Parathyroid adenoma (tissue), 2 donors: ENCODE results near the gene TYW1.
"Not testable (repeated sequence)": the region's sequence is repeated elsewhere in the genome, so short reads cannot be mapped to it uniquely, and the experiment has no call there.

Experiments used
- H2AFZ ChIP-seq: fragments of 300-600 bp; sonication (generic); one replicate; pipeline ENCODE4 v1.7.0; 2017; ENCODE audit warnings: antibody characterized with exemption, mild to moderate bottlenecking
- H3K27ac ChIP-seq: fragments of 300-600 bp; sonication (generic); one replicate; pipeline ENCODE4 v1.7.0; 2017
- H3K27me3 ChIP-seq: fragments of 300-600 bp; sonication (generic); one replicate; pipeline ENCODE4 v1.7.0; 2017; ENCODE audit warnings: low read length; ENCODE audit not compliant: control insufficient read depth, insufficient read depth
- H3K36me3 ChIP-seq: fragments of 300-600 bp; sonication (generic); one replicate; pipeline ENCODE4 v1.7.0; 2017; ENCODE audit warnings: low read length; ENCODE audit not compliant: control insufficient read depth, insufficient read depth
- H3K4me1 ChIP-seq: fragments of 300-600 bp; sonication (generic); one replicate; pipeline ENCODE4 v1.7.0; 2017; ENCODE audit warnings: control low read depth
- H3K4me2 ChIP-seq: fragments of 300-600 bp; sonication (generic); one replicate; pipeline ENCODE4 v1.7.0; 2017; ENCODE audit warnings: low read length
- H3K4me3 ChIP-seq: fragments of 300-600 bp; sonication (generic); one replicate; pipeline ENCODE4 v1.7.0; 2017; ENCODE audit warnings: low read depth, low read length
- H3K79me2 ChIP-seq: fragments of 300-600 bp; sonication (generic); one replicate; pipeline ENCODE4 v1.7.0; 2017; ENCODE audit warnings: control low read depth
- H3K9ac ChIP-seq: fragments of 300-600 bp; sonication (generic); one replicate; pipeline ENCODE4 v1.7.0; 2017; ENCODE audit warnings: mild to moderate bottlenecking
- H3K9me3 ChIP-seq: fragments of 300-600 bp; sonication (generic); one replicate; pipeline ENCODE4 v1.7.0; 2017; ENCODE audit warnings: low read length; ENCODE audit not compliant: control insufficient read depth
- TF ChIP-seq, protein P1 (sequence below): fragments of 300-600 bp; sonication (generic); IDR thresholded peaks from one replicate; pipeline ENCODE4 v1.7.0; 2017; ENCODE audit warnings: antibody characterized with exemption, mild to moderate bottlenecking
- donor health status: primary hyperparathyroidism.

TYW1 gene

DNA sequence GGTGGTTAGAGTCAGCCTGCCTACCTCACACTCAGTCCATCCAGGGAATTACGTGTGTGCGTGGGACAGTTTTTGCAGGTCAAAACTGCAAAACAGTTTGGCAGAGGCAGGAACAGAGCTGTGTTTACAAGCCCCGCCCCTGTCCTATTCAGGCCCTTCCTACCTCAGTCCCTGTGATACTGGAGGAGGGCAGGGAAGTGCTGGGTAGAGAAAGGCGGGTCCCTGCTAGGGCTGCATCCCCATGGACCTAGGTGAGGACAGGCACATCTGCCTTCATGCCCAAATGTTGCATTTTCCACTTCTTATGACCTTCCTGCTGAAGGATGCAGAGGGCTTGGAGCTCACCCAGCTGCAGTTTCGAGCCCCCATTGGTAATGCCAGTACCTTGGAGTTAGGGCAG is 26.3 kb upstream of the TYW1 start:
- Histone ChIP-seq H3K27ac (no peak overlapping the region), H3K4me2 (no peak overlapping the region), H3K9ac (no peak overlapping the region), H3K79me2 (no peaks in the 10 kb centered on the region), H3K27me3 (no peaks in the 10 kb centered on the region), H3K9me3 (no peaks in the 10 kb centered on the region), H2AFZ (no peak overlapping the region), H3K36me3 (no peaks in the 10 kb centered on the region), H3K4me1 (no peaks in the 10 kb centered on the region), H3K4me3 (no peak overlapping the region)
- TF ChIP-seq, protein P1, sequence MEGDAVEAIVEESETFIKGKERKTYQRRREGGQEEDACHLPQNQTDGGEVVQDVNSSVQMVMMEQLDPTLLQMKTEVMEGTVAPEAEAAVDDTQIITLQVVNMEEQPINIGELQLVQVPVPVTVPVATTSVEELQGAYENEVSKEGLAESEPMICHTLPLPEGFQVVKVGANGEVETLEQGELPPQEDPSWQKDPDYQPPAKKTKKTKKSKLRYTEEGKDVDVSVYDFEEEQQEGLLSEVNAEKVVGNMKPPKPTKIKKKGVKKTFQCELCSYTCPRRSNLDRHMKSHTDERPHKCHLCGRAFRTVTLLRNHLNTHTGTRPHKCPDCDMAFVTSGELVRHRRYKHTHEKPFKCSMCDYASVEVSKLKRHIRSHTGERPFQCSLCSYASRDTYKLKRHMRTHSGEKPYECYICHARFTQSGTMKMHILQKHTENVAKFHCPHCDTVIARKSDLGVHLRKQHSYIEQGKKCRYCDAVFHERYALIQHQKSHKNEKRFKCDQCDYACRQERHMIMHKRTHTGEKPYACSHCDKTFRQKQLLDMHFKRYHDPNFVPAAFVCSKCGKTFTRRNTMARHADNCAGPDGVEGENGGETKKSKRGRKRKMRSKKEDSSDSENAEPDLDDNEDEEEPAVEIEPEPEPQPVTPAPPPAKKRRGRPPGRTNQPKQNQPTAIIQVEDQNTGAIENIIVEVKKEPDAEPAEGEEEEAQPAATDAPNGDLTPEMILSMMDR, result no peak

DNA sequence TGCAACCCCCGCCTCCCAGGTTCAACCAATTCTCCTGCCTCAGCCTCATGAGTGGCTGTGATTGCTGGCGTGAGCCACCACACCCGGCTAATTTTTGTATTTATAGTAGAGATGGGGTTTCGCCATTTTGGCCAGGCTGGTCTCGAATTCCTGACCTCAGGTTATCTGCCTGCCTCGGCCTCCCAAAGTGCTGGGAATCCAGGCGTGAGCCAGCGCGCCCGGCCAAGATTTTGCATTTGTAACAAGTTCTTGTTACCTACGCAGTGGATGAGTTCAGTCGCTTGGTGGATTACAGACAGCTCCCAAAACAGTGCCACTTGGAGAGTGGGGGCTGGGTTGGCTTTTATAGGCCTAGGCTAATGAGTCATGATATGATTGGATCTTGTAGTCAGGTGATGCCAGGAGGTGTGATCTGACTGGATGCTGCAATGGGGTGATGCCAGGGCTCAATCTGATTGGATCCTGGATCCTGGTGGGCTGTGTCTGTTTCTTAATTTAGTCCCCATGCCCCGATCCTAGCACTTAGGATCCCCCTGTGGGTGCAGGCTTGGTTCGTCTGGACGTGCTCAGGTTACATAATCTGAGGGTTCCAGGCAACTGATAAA is 21.5 kb upstream of the TYW1 start:
- no peak overlapping the region for H3K9ac ChIP-seq
- H3K9me3 ChIP-seq, result no peaks in the 10 kb centered on the region
- H3K4me2 ChIP-seq, result no peak overlapping the region
- no peaks in the 10 kb centered on the region for H3K4me1 ChIP-seq
- H3K36me3 ChIP-seq, result no peaks in the 10 kb centered on the region
- no peak overlapping the region for H2AFZ ChIP-seq
- no peaks in the 10 kb centered on the region for H3K79me2 ChIP-seq
- TF ChIP-seq, protein P1, result no peak
- no peaks in the 10 kb centered on the region for H3K27me3 ChIP-seq
- H3K27ac ChIP-seq, result no peak overlapping the region
- H3K4me3 ChIP-seq, result no peak overlapping the region

DNA sequence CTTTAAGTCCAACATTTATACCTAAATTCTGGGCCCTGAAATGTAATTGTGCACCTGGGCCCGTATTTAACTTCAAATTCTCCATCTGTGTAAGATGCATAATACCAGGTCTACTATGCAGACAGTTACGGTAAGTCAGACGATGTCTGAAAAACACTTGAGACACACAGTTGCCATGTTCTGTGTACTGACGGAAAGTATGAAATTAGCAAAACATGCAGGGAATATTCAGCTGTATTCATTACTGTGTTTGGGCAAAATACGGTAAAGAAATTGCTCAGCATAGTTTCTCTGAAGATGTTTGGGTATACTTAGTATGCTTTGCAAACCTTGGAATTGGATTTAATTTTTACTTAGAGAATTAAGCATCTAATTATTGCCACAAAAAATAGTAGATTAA is 18.3 kb upstream of the TYW1 start:
- H3K4me2 ChIP-seq, H3K9me3 ChIP-seq, H2AFZ ChIP-seq, H3K27ac ChIP-seq, H3K4me3 ChIP-seq, H3K36me3 ChIP-seq, H3K9ac ChIP-seq, H3K79me2 ChIP-seq, H3K4me1 ChIP-seq, H3K27me3 ChIP-seq: not testable (repeated sequence)

DNA sequence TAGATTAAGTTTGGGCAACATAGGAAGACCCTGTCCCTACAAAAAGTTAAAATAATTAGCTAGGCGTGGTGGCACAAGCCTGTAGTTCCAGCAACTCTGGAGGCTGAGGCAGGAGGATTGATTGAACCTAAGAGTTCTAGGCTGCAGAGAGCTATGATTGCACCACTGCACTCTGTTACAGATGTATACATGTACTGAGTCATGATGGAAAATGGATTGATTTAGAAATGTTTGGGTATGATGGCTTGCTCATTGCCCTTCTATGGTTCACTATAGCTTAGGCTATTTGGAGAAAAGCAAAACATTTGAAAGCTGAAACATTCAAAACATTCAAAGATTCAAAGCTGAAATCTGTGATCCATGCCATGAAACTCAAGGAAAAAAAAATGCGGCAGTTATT is 17.6 kb upstream of the TYW1 start:
- not testable (repeated sequence) for H3K79me2 ChIP-seq, H3K9me3 ChIP-seq, H3K4me2 ChIP-seq, H3K27ac ChIP-seq, H3K9ac ChIP-seq, H3K4me3 ChIP-seq, H3K27me3 ChIP-seq, H3K36me3 ChIP-seq, H2AFZ ChIP-seq, H3K4me1 ChIP-seq

DNA sequence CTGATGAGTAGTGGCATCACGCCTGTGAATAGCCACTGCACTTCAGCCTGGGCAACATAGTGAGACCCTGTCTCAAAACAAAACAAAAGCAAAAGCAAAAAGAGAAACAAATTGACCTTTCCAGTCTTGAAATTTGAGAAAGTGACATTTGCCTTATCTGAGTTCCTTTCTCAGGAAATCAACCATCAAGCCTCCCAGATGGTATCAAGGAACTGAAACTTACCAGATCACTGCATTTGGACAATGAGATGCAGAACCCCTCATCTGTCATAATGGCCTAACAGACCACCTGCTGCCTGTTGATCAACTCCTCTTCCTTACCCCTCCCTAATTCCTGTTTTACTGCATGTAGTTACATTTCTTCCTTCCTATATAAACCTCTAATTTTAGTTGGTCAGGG is 16.3 kb upstream of the TYW1 start:
- H3K9ac ChIP-seq, H2AFZ ChIP-seq, H3K9me3 ChIP-seq, H3K79me2 ChIP-seq, H3K36me3 ChIP-seq, H3K27ac ChIP-seq, H3K27me3 ChIP-seq, H3K4me1 ChIP-seq, H3K4me2 ChIP-seq, H3K4me3 ChIP-seq: not testable (repeated sequence)

DNA sequence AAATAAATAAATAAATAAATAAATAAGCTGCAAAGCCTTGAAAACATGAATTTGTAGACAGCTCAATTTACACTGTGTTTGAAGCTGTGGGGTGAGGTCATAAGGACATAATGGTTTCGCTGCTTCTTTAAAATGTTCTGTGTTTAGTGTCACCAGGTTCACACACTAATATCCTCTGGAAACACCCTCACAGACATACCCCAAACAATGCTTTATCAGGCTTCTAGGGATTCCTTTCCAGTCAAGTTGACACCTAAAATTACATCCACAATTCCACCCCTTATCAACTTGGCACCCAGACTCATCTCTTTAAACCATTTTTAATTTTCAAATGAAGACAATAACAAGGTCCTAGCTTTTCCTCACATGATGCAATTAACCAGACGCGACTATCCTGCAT is 7.1 kb upstream of the TYW1 start:
- not testable (repeated sequence) for H3K79me2 ChIP-seq, H3K27ac ChIP-seq, H3K4me1 ChIP-seq, H3K9ac ChIP-seq, H3K4me2 ChIP-seq, H3K36me3 ChIP-seq, H3K4me3 ChIP-seq, H3K9me3 ChIP-seq, H2AFZ ChIP-seq, H3K27me3 ChIP-seq

DNA sequence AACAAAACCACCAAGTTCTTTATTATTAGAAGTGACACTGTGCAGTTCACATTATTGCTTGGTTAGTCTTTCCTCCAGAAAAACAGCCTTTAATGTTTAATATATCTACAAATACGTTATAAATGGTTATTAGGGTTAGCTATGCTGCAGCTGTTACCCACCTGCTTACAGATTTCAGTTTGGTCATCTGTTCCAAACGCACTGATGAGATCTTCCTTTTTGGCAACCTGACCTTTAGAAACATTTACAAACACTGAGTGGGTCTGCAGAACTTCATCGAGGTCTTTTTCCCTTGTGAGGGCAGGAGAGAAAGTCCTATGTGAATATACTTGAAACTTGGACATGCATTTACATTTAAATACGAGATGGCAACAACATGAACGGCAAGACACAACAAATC is 2.6 kb upstream of the TYW1 start:
- H3K9ac ChIP-seq, H3K27me3 ChIP-seq, H2AFZ ChIP-seq, H3K36me3 ChIP-seq, H3K9me3 ChIP-seq, H3K79me2 ChIP-seq, H3K4me1 ChIP-seq: not testable (repeated sequence)
- H3K4me3 ChIP-seq, result peak overlapping the region; percentile 88
- peak overlapping the region; percentile 100 for H3K27ac ChIP-seq
- peak overlapping the region; percentile 76 for H3K4me2 ChIP-seq
